ENCODE results near the gene FDX1. TPM values are rescaled to one million over a fixed set of nuclear protein-coding genes. Genes with fewer than 3 reads are reported as not detected.
"Not testable (repeated sequence)": the region's sequence is repeated elsewhere in the genome, so short reads cannot be mapped to it uniquely, and the experiment has no call there.

FDX1 gene
- total RNA-seq, 1 experiment from 2014 or later = 30.4 TPM

- Histone ChIP-seq H3K4me1 (ENCODE audit: low read length) (no peaks in the 10 kb centered on the region), H3K4me3 (ENCODE audit: low read length) (no peak overlapping the region), H3K36me3 (ENCODE audit: insufficient read depth, low read length) (no peaks in the 10 kb centered on the region), H3K27me3 (ENCODE audit: low read length) (peaks cover 2% of the 10 kb centered on the region; the same call in 1 of the 2 replicates), H3K9me2 (replicated peaks; ENCODE audit: insufficient read depth, low read length) (no peaks in the 10 kb centered on the region), H4K20me1 (ENCODE audit: insufficient read depth, low read depth, low read length) (no peaks in the 10 kb centered on the region), H3K9ac (ENCODE audit: low read length) (no peak overlapping the region), H3K79me2 (ENCODE audit: low read length) (no peaks in the 10 kb centered on the region), H3K27ac (ENCODE audit: low read length) (no peak overlapping the region), H3K9me3 (ENCODE audit: low read length) (no peaks in the 10 kb centered on the region), H3K4me2 (ENCODE audit: low read depth, low read length, poor library complexity, severe bottlenecking) (no peak overlapping the region), H2AFZ (ENCODE audit: low read length) (no peak overlapping the region)
- DNase-seq = no peak
These were observed 22.4 kb upstream of the FDX1 start for GRCh38 chr11:110407315-110407714.

GRCh38 chr11:110409174-110409573, 20.6 kb upstream of the FDX1 start:
- no peaks in the 10 kb centered on the region for H4K20me1 ChIP-seq (ENCODE audit: insufficient read depth, low read depth, low read length)
- H2AFZ ChIP-seq (ENCODE audit: low read length) = no peak overlapping the region
- H3K79me2 ChIP-seq (ENCODE audit: low read length) = no peaks in the 10 kb centered on the region
- no peaks in the 10 kb centered on the region for H3K9me2 ChIP-seq (replicated peaks; ENCODE audit: insufficient read depth, low read length)
- H3K4me3 ChIP-seq (ENCODE audit: low read length) = no peak overlapping the region
- no peak overlapping the region for H3K9ac ChIP-seq (ENCODE audit: low read length)
- no peaks in the 10 kb centered on the region for H3K4me1 ChIP-seq (ENCODE audit: low read length)
- no peak for DNase-seq
- H3K27ac ChIP-seq (ENCODE audit: low read length) = no peak overlapping the region
- no peaks in the 10 kb centered on the region for H3K9me3 ChIP-seq (ENCODE audit: low read length)
- no peaks in the 10 kb centered on the region for H3K36me3 ChIP-seq (ENCODE audit: insufficient read depth, low read length)
- H3K27me3 ChIP-seq (ENCODE audit: low read length) = peaks cover 2% of the 10 kb centered on the region; the same call in 1 of the 2 replicates
- H3K4me2 ChIP-seq (ENCODE audit: low read depth, low read length, poor library complexity, severe bottlenecking) = no peak overlapping the region

DNA sequence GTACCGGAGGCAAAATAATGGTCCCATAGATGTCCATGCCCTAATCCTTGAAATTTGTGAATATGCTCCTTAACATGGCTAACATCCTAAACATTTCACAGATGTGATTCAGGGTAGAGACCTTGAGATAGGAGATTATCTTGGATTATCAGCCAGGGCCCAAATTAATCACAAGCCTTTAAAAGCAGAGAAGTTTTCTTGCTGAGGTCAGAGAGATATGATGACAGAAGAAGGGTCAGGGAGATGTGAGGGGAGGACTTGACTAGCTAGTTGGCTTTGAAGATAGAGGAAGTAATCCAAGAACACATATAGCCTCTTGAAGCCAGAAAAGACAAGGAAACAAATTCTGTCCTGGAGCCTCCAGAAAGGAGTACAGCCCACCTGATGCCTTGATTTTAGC, 19.1 kb upstream of the FDX1 start:
- Histone ChIP-seq H3K9me3 (ENCODE audit: low read length) (no peaks in the 10 kb centered on the region), H3K9me2 (replicated peaks; ENCODE audit: insufficient read depth, low read length) (no peaks in the 10 kb centered on the region), H3K79me2 (ENCODE audit: low read length) (no peaks in the 10 kb centered on the region), H3K27me3 (ENCODE audit: low read length) (peaks cover 2% of the 10 kb centered on the region; the same call in 1 of the 2 replicates), H2AFZ (ENCODE audit: low read length) (no peak overlapping the region), H3K4me3 (ENCODE audit: low read length) (no peak overlapping the region), H3K4me1 (ENCODE audit: low read length) (no peaks in the 10 kb centered on the region), H4K20me1 (ENCODE audit: insufficient read depth, low read depth, low read length) (no peaks in the 10 kb centered on the region), H3K4me2 (ENCODE audit: low read depth, low read length, poor library complexity, severe bottlenecking) (no peak overlapping the region), H3K36me3 (ENCODE audit: insufficient read depth, low read length) (no peaks in the 10 kb centered on the region), H3K9ac (ENCODE audit: low read length) (no peak overlapping the region), H3K27ac (ENCODE audit: low read length) (no peak overlapping the region)
- no peak for DNase-seq

- no peak overlapping the region for H3K4me2 ChIP-seq (ENCODE audit: low read depth, low read length, poor library complexity, severe bottlenecking)
- H4K20me1 ChIP-seq (ENCODE audit: insufficient read depth, low read depth, low read length) = no peaks in the 10 kb centered on the region
- H3K4me1 ChIP-seq (ENCODE audit: low read length) = no peaks in the 10 kb centered on the region
- no peaks in the 10 kb centered on the region for H3K27me3 ChIP-seq (ENCODE audit: low read length)
- DNase-seq = no peak
- H3K9me2 ChIP-seq (replicated peaks; ENCODE audit: insufficient read depth, low read length) = no peaks in the 10 kb centered on the region
- H3K9ac ChIP-seq (ENCODE audit: low read length) = no peak overlapping the region
- H3K4me3 ChIP-seq (ENCODE audit: low read length) = no peak overlapping the region
- H3K79me2 ChIP-seq (ENCODE audit: low read length) = no peaks in the 10 kb centered on the region
- H2AFZ ChIP-seq (ENCODE audit: low read length) = no peak overlapping the region
- H3K36me3 ChIP-seq (ENCODE audit: insufficient read depth, low read length) = no peaks in the 10 kb centered on the region
- no peak overlapping the region for H3K27ac ChIP-seq (ENCODE audit: low read length)
- H3K9me3 ChIP-seq (ENCODE audit: low read length) = no peaks in the 10 kb centered on the region
These were observed 14.7 kb upstream of the FDX1 start for GRCh38 chr11:110415081-110415480.

DNA sequence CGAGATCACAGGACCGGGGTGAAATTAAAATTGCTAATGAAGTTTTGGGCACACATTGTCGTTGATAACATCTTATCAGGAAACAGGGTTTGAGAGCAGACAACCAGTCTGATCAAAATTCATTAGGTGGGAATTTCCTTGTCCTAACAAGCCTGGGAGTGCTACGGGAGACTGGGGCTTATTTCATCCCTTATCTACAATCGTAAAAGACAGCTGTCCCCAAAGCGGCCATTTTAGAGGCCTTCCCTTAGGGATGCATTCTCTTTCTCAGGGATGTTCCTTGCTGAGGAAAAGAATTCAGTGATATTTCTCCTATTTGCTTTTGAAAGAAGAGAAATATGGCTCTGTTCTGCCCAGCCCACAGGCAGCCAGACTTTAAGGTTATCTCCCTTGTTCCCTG, 8.1 kb upstream of the FDX1 start:
- not testable (repeated sequence) for H3K27me3 ChIP-seq (ENCODE audit: low read length); H3K9me3 ChIP-seq (ENCODE audit: low read length); DNase-seq; H3K9ac ChIP-seq (ENCODE audit: low read length); H3K4me3 ChIP-seq (ENCODE audit: low read length); H3K4me1 ChIP-seq (ENCODE audit: low read length); H3K79me2 ChIP-seq (ENCODE audit: low read length); H3K4me2 ChIP-seq (ENCODE audit: low read depth, low read length, poor library complexity, severe bottlenecking); H2AFZ ChIP-seq (ENCODE audit: low read length); H3K27ac ChIP-seq (ENCODE audit: low read length); H3K36me3 ChIP-seq (ENCODE audit: insufficient read depth, low read length); H3K9me2 ChIP-seq (replicated peaks; ENCODE audit: insufficient read depth, low read length); H4K20me1 ChIP-seq (ENCODE audit: insufficient read depth, low read depth, low read length)

DNA sequence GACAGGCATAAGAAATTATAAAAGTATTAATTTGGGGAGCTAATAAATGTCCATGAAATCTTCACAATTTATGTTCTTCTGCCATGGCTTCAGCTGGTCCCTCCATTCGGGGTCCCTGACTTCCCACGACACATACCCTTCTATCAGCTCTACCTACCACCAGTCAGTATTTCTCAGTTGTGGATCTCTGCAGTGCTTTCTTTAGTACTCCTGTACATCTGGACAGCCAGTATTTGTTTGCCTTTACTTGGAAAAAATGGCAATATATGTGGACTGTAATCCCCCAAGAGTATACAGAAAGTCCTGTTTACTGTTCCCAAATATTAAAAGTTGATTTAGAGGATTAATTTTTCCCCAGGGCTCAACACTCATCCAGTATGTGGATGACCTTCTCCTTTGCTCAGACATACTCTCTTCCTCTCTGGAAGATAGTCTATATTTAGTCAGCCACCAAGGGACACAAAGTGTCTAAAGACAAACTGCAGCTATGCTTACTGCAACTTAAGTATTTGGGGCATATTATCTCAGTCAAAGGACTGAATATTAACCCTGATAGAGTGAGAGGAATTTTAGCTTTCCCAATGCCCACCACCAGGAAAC, 7.3 kb upstream of the FDX1 start:
- Histone ChIP-seq H4K20me1 (ENCODE audit: insufficient read depth, low read depth, low read length) (no peaks in the 10 kb centered on the region), H3K79me2 (ENCODE audit: low read length) (no peaks in the 10 kb centered on the region), H3K27me3 (ENCODE audit: low read length) (peaks cover 3% of the 10 kb centered on the region; the same call in 1 of the 2 replicates), H2AFZ (ENCODE audit: low read length) (no peak overlapping the region), H3K9me3 (ENCODE audit: low read length) (no peaks in the 10 kb centered on the region), H3K9me2 (replicated peaks; ENCODE audit: insufficient read depth, low read length) (no peaks in the 10 kb centered on the region), H3K4me3 (ENCODE audit: low read length) (no peak overlapping the region), H3K4me2 (ENCODE audit: low read depth, low read length, poor library complexity, severe bottlenecking) (no peak overlapping the region), H3K9ac (ENCODE audit: low read length) (no peak overlapping the region), H3K36me3 (ENCODE audit: insufficient read depth, low read length) (no peaks in the 10 kb centered on the region), H3K27ac (ENCODE audit: low read length) (no peak overlapping the region), H3K4me1 (ENCODE audit: low read length) (no peaks in the 10 kb centered on the region)
- no peak for DNase-seq

DNA sequence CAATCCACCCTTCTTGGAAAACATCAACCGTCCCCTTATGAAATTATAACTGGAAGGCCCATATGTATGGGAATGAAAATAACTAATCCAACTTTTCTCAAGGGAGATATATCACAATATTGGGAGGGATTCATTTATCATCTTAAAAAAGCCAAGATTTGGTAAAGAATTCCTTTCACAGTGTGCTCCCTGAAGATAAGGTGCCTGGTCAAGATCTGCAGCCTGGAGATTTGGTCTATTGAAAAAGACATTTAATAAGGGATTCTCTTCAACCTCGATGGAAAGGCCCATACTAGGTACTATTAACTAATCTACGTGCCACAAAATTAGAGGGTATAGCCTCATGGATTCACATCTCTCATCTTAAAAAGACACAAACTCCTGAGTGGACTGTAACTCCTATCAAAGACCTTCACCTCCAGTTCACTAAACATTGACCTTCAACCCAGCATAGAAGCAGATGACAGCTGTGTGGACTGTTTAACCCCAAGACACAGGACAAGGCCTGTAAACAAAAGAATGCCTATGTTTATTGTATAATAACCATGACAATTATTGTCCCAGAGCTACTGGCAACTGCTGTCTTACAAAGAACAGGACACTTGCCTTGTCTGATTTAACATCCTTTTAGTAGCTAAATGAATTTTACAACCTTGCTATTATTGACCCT, 4.8 kb upstream of the FDX1 start:
- Histone ChIP-seq H3K4me1 (ENCODE audit: low read length) (peaks cover 7% of the 10 kb centered on the region), H2AFZ (ENCODE audit: low read length) (no peak overlapping the region), H3K27ac (ENCODE audit: low read length) (no peak overlapping the region), H3K79me2 (ENCODE audit: low read length) (no peaks in the 10 kb centered on the region), H4K20me1 (ENCODE audit: insufficient read depth, low read depth, low read length) (no peaks in the 10 kb centered on the region), H3K4me3 (ENCODE audit: low read length) (no peak overlapping the region), H3K36me3 (ENCODE audit: insufficient read depth, low read length) (no peaks in the 10 kb centered on the region), H3K27me3 (ENCODE audit: low read length) (peaks cover 3% of the 10 kb centered on the region; the same call in 1 of the 2 replicates), H3K9ac (ENCODE audit: low read length) (no peak overlapping the region), H3K9me2 (replicated peaks; ENCODE audit: insufficient read depth, low read length) (no peaks in the 10 kb centered on the region), H3K9me3 (ENCODE audit: low read length) (no peaks in the 10 kb centered on the region), H3K4me2 (ENCODE audit: low read depth, low read length, poor library complexity, severe bottlenecking) (no peak overlapping the region)
- no peak for DNase-seq

- Histone ChIP-seq H3K4me2 (ENCODE audit: low read depth, low read length, poor library complexity, severe bottlenecking) (no peak overlapping the region), H3K9me3 (ENCODE audit: low read length) (no peaks in the 10 kb centered on the region), H3K9me2 (replicated peaks; ENCODE audit: insufficient read depth, low read length) (no peaks in the 10 kb centered on the region), H3K27me3 (ENCODE audit: low read length) (peaks cover 3% of the 10 kb centered on the region; the same call in 1 of the 2 replicates), H3K4me3 (ENCODE audit: low read length) (no peak overlapping the region), H3K36me3 (ENCODE audit: insufficient read depth, low read length) (no peaks in the 10 kb centered on the region), H2AFZ (ENCODE audit: low read length) (no peak overlapping the region), H3K79me2 (ENCODE audit: low read length) (peaks cover 7% of the 10 kb centered on the region), H4K20me1 (ENCODE audit: insufficient read depth, low read depth, low read length) (peaks cover 4% of the 10 kb centered on the region; the same call in 1 of the 2 replicates), H3K4me1 (ENCODE audit: low read length) (peaks cover 7% of the 10 kb centered on the region), H3K27ac (ENCODE audit: low read length) (no peak overlapping the region), H3K9ac (ENCODE audit: low read length) (no peak overlapping the region)
- DNase-seq = no peak
These were observed 3.8 kb upstream of the FDX1 start for GRCh38 chr11:110425751-110426545.

All from Karpas-422 (cell line).